WTC11 (cell line): ENCODE measurements around the gene TMEM41B.
"Not testable (repeated sequence)": the region's sequence is repeated elsewhere in the genome, so short reads cannot be mapped to it uniquely, and the experiment has no call there.

Experiments
- CTCF ChIP-seq: fragments of 200-600 bp; IDR thresholded peaks from 2 replicates; pipeline ENCODE4 v1.8.0; 2022; ENCODE audit warnings: antibody characterized with exemption
- GABPB1 ChIP-seq: sonication (generic); formaldehyde crosslinking; IDR thresholded peaks from 2 replicates; pipeline ENCODE4 v1.8.1; 2023; ENCODE audit warnings: mild to moderate bottlenecking, missing genetic modification reagents
- SP1 ChIP-seq: sonication (generic); formaldehyde crosslinking; conservative IDR thresholded peaks from 2 replicates; pipeline ENCODE4 v1.8.1; 2022; ENCODE audit warnings: missing genetic modification reagents
- ZNF219 ChIP-seq: sonication (generic); formaldehyde crosslinking; IDR thresholded peaks from 2 replicates; pipeline ENCODE4 v1.8.0; 2023; ENCODE audit warnings: missing genetic modification reagents, mild to moderate bottlenecking, borderline replicate concordance
- ZNF232 ChIP-seq: sonication (generic); formaldehyde crosslinking; IDR thresholded peaks from 2 replicates; pipeline ENCODE4 v1.8.0; 2022; ENCODE audit warnings: mild to moderate bottlenecking, missing genetic modification reagents
- ZNF317 ChIP-seq: sonication (generic); formaldehyde crosslinking; IDR thresholded peaks from 2 replicates; pipeline ENCODE4 v1.8.1; 2023; ENCODE audit warnings: low read depth, mild to moderate bottlenecking, moderate library complexity, missing genetic modification reagents, borderline replicate concordance

- TF ChIP-seq SP1 (CRISPR knock-in tag); CTCF; GABPB1; ZNF219; ZNF232 (CRISPR knock-in tag); ZNF317 (CRISPR knock-in tag): not testable (repeated sequence)
Measured at GRCh38 chr11:9319377-9320001, 5.1 kb upstream of the TMEM41B start.
